K562 (cell line): ENCODE results near the gene RNU11. TPM values are rescaled to one million over a fixed set of nuclear protein-coding genes. Genes with fewer than 3 reads are reported as not detected.

Experiments used
- CHCHD3 ChIP-seq: fragments of 250-450 bp; sonication (Bioruptor Pico); IDR thresholded peaks from 2 replicates; pipeline ENCODE4 v2.1.2; 2022; ENCODE audit warnings: mild to moderate bottlenecking
- DIDO1 ChIP-seq: fragments of 450-650 bp; IDR thresholded peaks from 2 replicates; pipeline ENCODE4 v1.6.1; 2016; ENCODE audit warnings: low read depth, missing biosample characterization, missing genetic modification characterization
- ELF4 ChIP-seq: fragments of 450-650 bp; formaldehyde crosslinking; IDR thresholded peaks from 2 replicates; pipeline ENCODE4 v1.4.0; 2022; ENCODE audit warnings: missing genetic modification characterization
- FOXK2 ChIP-seq, 2 experiments: fragments of 450-650 bp; IDR thresholded peaks in 1 of 2; conservative IDR thresholded peaks in 1 of 2; 2 replicates each; pipeline ENCODE4 v1.6.1; 2016; ENCODE audit warnings: low read depth in 2 of 2, mild to moderate bottlenecking in 1 of 2
- HDAC3 ChIP-seq: fragments of 450-650 bp; IDR thresholded peaks from 2 replicates; pipeline ENCODE4 v1.6.1; 2018; ENCODE audit warnings: borderline replicate concordance, mild to moderate bottlenecking, moderate library complexity; ENCODE audit not compliant: partially characterized antibody
- KLF6 ChIP-seq: fragments of 250-450 bp; sonication (Bioruptor Pico); IDR thresholded peaks from 2 replicates; pipeline ENCODE4 v1.4.0; 2020; ENCODE audit warnings: mild to moderate bottlenecking, moderate library complexity, borderline replicate concordance
- LEF1 ChIP-seq: fragments of 450-650 bp; IDR thresholded peaks from 2 replicates; pipeline ENCODE4 v1.6.1; 2016; ENCODE audit warnings: mild to moderate bottlenecking
- MTA2 ChIP-seq: fragments of 450-650 bp; IDR thresholded peaks from 2 replicates; pipeline ENCODE4 v1.6.1; 2016; ENCODE audit warnings: low read depth
- OTX1 ChIP-seq: fragments of 450-650 bp; formaldehyde crosslinking; IDR thresholded peaks from 2 replicates; pipeline ENCODE4 v1.4.0; 2022; ENCODE audit warnings: mild to moderate bottlenecking
- PATZ1 ChIP-seq: fragments of 250-450 bp; sonication (Bioruptor Pico); IDR thresholded peaks from 2 replicates; pipeline ENCODE4 v1.5.0; 2020; ENCODE audit warnings: mild to moderate bottlenecking, borderline replicate concordance
- SIN3A ChIP-seq, 2 experiments: fragments of 150-350 bp in 1 of 2; IDR thresholded peaks; 2 replicates each; pipeline ENCODE4 v1.6.1; 2011 to 2016; ENCODE audit warnings: borderline replicate concordance in 2 of 2, low read depth in 2 of 2, low read length in 2 of 2, mild to moderate bottlenecking in 2 of 2, moderate library complexity in 2 of 2; ENCODE audit not compliant: control insufficient read depth in 1 of 2
- SNAPC5 ChIP-seq: fragments of 250-450 bp; sonication (Bioruptor Pico); IDR thresholded peaks from 2 replicates; pipeline ENCODE4 v1.8.0; 2021; ENCODE audit warnings: moderate library complexity, mild to moderate bottlenecking, inconsistent platforms
- STAT5B ChIP-seq: fragments of 250-450 bp; sonication (Bioruptor Pico); IDR thresholded peaks from 2 replicates; pipeline ENCODE4 v1.8.0; 2021; ENCODE audit warnings: mild to moderate bottlenecking, inconsistent platforms
- TAF1 ChIP-seq: IDR thresholded peaks from 2 replicates; pipeline ENCODE4 v1.6.1; 2011; ENCODE audit warnings: mild to moderate bottlenecking, low read length, moderate library complexity; ENCODE audit not compliant: insufficient read depth, control insufficient read depth, severe bottlenecking; ENCODE audit errors: extremely low read depth
- TEAD2 ChIP-seq: fragments of 450-650 bp; IDR thresholded peaks from 2 replicates; pipeline ENCODE4 v1.6.1; 2016; ENCODE audit warnings: missing genetic modification characterization, control low read depth, missing compliant biosample characterization
- THRA ChIP-seq: fragments of 450-650 bp; IDR thresholded peaks from 2 replicates; pipeline ENCODE4 v1.6.1; 2017; ENCODE audit warnings: mild to moderate bottlenecking, moderate library complexity
- ZKSCAN3 ChIP-seq: fragments of 250-450 bp; sonication (Bioruptor Pico); IDR thresholded peaks from 2 replicates; pipeline ENCODE4 v1.4.0; 2020
- ZNF609 ChIP-seq: sonication (generic); formaldehyde crosslinking; IDR thresholded peaks from 2 replicates; pipeline ENCODE4 v1.8.1; 2023; ENCODE audit warnings: missing genetic modification reagents, mild to moderate bottlenecking, borderline replicate concordance
- ZNF780A ChIP-seq: fragments of 250-450 bp; sonication (Bioruptor Pico); IDR thresholded peaks from 2 replicates; pipeline ENCODE4 v1.5.0; 2021; ENCODE audit warnings: mild to moderate bottlenecking
- polyA plus RNA-seq, 8 experiments: library from polyadenylated mRNA; depleted of rRNA in 4 of 8; stranded (reverse) in 5 of 8; unstranded in 3 of 8; fragments of >200 nt; fragmentation: Nextera tagmentation in 2 of 8; fragmentation: Illumina TruSeq in 1 of 8; extraction: Ambion mirVana in 2 of 8; extraction: Trizol in 1 of 8; gene quantifications; 2 replicates each; pipeline versions ENCODE4 v1.2.1 to v1.2.3, GENCODE V29; 2011 to 2014; ENCODE audit warnings: inconsistent platforms in 1 of 8, missing spikeins in 1 of 8
- total RNA-seq, 7 experiments: library from RNA; depleted of rRNA in 6 of 7; stranded (reverse); fragments of >200 nt in 6 of 7; fragmentation: Illumina TruSeq in 2 of 7; extraction: Trizol in 2 of 7; gene quantifications; 2 replicates each; pipeline versions ENCODE4 v1.2.1 to v1.2.3, GENCODE V29; 2011 to 2021; ENCODE audit warnings: low replicate concordance in 1 of 7

RNU11 gene
- total and polyA plus RNA-seq, 9 of the 15 experiments (the other 6 are each of a cell fraction or from before 2014, with no cell fraction given), result not detected

- TF ChIP-seq TAF1 (peak; percentile 42), ZKSCAN3 (no peak), PATZ1 (CRISPR knock-in tag) (peak; percentile 97), THRA (no peak), SIN3A (IDR thresholded peaks at IDR 0.05; ENCODE audit: borderline replicate concordance in 2 of 2, control insufficient read depth in 1 of 2, low read depth in 2 of 2, low read length in 2 of 2) (peak; percentile 98 to 99), FOXK2 (conservative IDR thresholded peaks at IDR 0.05 in 1 of 2, IDR thresholded peaks at IDR 0.05 in 1 of 2; ENCODE audit: low read depth in 2 of 2) (peak; percentile 79 to 92), TEAD2 (tag) (peak; percentile 70), MTA2 (peak; percentile 74), OTX1 (CRISPR knock-in tag) (peak; percentile 100), DIDO1 (tag) (peak; percentile 80), LEF1 (peak; percentile 90), STAT5B (CRISPR knock-in tag) (no peak), ZNF780A (peak; percentile 98), SNAPC5 (peak; percentile 98), HDAC3 (peak; percentile 95), ELF4 (peak; percentile 100), KLF6 (CRISPR knock-in tag) (peak; percentile 57; the same call in 1 of the 2 replicates), CHCHD3 (CRISPR knock-in tag) (peak; percentile 100), ZNF609 (CRISPR knock-in tag) (peak; percentile 93; the same call in 1 of the 2 replicates)
Observed at GRCh38 chr1:28648474-28649198, at the start of gene RNU11 (continued).
